K562 (cell line): ENCODE results near the gene ARAF. TPM values are rescaled to one million over a fixed set of nuclear protein-coding genes. Genes with fewer than 3 reads are reported as not detected.

ENCODE experiments used
- CC2D1A ChIP-seq: fragments of 450-650 bp; IDR thresholded peaks from 2 replicates; pipeline ENCODE4 v1.6.1; 2017; ENCODE audit warnings: mild to moderate bottlenecking
- CHD4 ChIP-seq: fragments of 200-600 bp; sonication (generic); IDR thresholded peaks from 3 replicates; pipeline ENCODE4 v1.6.1; 2012; ENCODE audit warnings: low read depth, mild to moderate bottlenecking, mixed read lengths, low read length, inconsistent platforms; ENCODE audit not compliant: insufficient read depth, insufficient replicate concordance, poor library complexity, severe bottlenecking
- ETV1 ChIP-seq: fragments of 450-650 bp; conservative IDR thresholded peaks from 2 replicates; pipeline ENCODE4 v1.6.1; 2016; ENCODE audit warnings: missing genetic modification characterization, control low read depth, low read depth, missing compliant biosample characterization
- FOXK1 ChIP-seq: sonication (generic); formaldehyde crosslinking; IDR thresholded peaks from 2 replicates; pipeline ENCODE4 v1.8.0; 2022; ENCODE audit warnings: missing genetic modification reagents, mild to moderate bottlenecking, borderline replicate concordance
- FOXP1 ChIP-seq: sonication (generic); formaldehyde crosslinking; IDR thresholded peaks from 2 replicates; pipeline ENCODE4 v1.8.0; 2022; ENCODE audit warnings: mild to moderate bottlenecking, missing genetic modification reagents
- HMGN3 ChIP-seq: IDR thresholded peaks from 2 replicates; pipeline ENCODE4 v1.6.1; 2011; ENCODE audit warnings: borderline replicate concordance, low read depth, mild to moderate bottlenecking, mixed read lengths, low read length; ENCODE audit not compliant: insufficient read length; ENCODE audit errors: extremely low read depth
- HNRNPK ChIP-seq: fragments of 200-400 bp; formaldehyde crosslinking; IDR thresholded peaks from one replicate; pipeline ENCODE4 v1.6.1; 2018; ENCODE audit warnings: mild to moderate bottlenecking, low read depth, low read length; ENCODE audit not compliant: poor library complexity, severe bottlenecking
- MITF ChIP-seq: IDR thresholded peaks from 2 replicates; pipeline ENCODE4 v1.6.1; 2014; ENCODE audit warnings: antibody characterized with exemption
- PRDM10 ChIP-seq: fragments of 450-650 bp; IDR thresholded peaks from 2 replicates; pipeline ENCODE4 v1.6.1; 2018; ENCODE audit not compliant: partially characterized antibody
- ZBTB11 ChIP-seq, 3 experiments: fragments of 200-800 bp in 1 of 3; fragments of 250-450 bp in 1 of 3; fragments of 450-650 bp in 1 of 3; sonication (Bioruptor Pico) in 1 of 3; sonication (Bioruptor generic) in 1 of 3; formaldehyde crosslinking in 1 of 3; IDR thresholded peaks; 2 replicates each; pipeline versions ENCODE4 v1.6.1 to v1.8.0; 2016 to 2022; ENCODE audit warnings: mild to moderate bottlenecking in 2 of 3, missing genetic modification characterization in 2 of 3, missing compliant biosample characterization in 1 of 3, moderate library complexity in 1 of 3
- ZNF592 ChIP-seq: fragments of 450-650 bp; IDR thresholded peaks from 2 replicates; pipeline ENCODE4 v1.6.1; 2017; ENCODE audit warnings: antibody characterized with exemption, mild to moderate bottlenecking
- ZNF77 ChIP-seq: fragments of 250-450 bp; sonication (Bioruptor Pico); IDR thresholded peaks from 2 replicates; pipeline ENCODE4 v1.5.0; 2020
- polyA plus RNA-seq, 8 experiments: library from polyadenylated mRNA; depleted of rRNA in 4 of 8; stranded (reverse) in 5 of 8; unstranded in 3 of 8; fragments of >200 nt; fragmentation: Nextera tagmentation in 2 of 8; fragmentation: Illumina TruSeq in 1 of 8; extraction: Ambion mirVana in 2 of 8; extraction: Trizol in 1 of 8; gene quantifications; 2 replicates each; pipeline versions ENCODE4 v1.2.1 to v1.2.3, GENCODE V29; 2011 to 2014; ENCODE audit warnings: inconsistent platforms in 1 of 8, missing spikeins in 1 of 8
- total RNA-seq, 7 experiments: library from RNA; depleted of rRNA in 6 of 7; stranded (reverse); fragments of >200 nt in 6 of 7; fragmentation: Illumina TruSeq in 2 of 7; extraction: Trizol in 2 of 7; gene quantifications; 2 replicates each; pipeline versions ENCODE4 v1.2.1 to v1.2.3, GENCODE V29; 2011 to 2021; ENCODE audit warnings: low replicate concordance in 1 of 7

Gene ARAF
- total and polyA plus RNA-seq, 9 of the 15 experiments (the other 6 are each of a cell fraction or from before 2014, with no cell fraction given), result 5.5 to 70.0 (median 29.4) TPM

- no peak for TF ChIP-seq ZNF592
- no peak for TF ChIP-seq PRDM10
- no peak for TF ChIP-seq HMGN3
- no peak for TF ChIP-seq MITF
- TF ChIP-seq ZBTB11 (CRISPR knock-in tag; IDR thresholded peaks at IDR 0.05), result no peak
- no peak for TF ChIP-seq FOXK1 (CRISPR knock-in tag)
- TF ChIP-seq FOXP1 (CRISPR knock-in tag), result no peak
- TF ChIP-seq ZNF77 (CRISPR knock-in tag), result no peak
- TF ChIP-seq CHD4, result peak; percentile 85
- TF ChIP-seq HNRNPK, result no peak
- TF ChIP-seq CC2D1A, result 0 out of 2 replicates have a peak, but pooled peaks have one; percentile 17
- TF ChIP-seq ETV1 (tag), result no peak
Observed at GRCh38 chrX:47560179-47560933, 649 bp upstream of the ARAF start (continued).
